ES-I3 (cell line): ENCODE measurements around the gene GNA14.
"Not testable (repeated sequence)": the region's sequence is repeated elsewhere in the genome, so short reads cannot be mapped to it uniquely, and the experiment has no call there.

Experiments used
- H3K36me3 ChIP-seq: 2 replicates; pipeline ENCODE4 v1.6.1; 2013; ENCODE audit warnings: mild to moderate bottlenecking, low read length, control low read depth, moderate library complexity; ENCODE audit not compliant: insufficient read depth
- H3K4me1 ChIP-seq: 2 replicates; pipeline ENCODE4 v1.6.1; 2013; ENCODE audit warnings: mild to moderate bottlenecking, control low read depth, low read length; ENCODE audit not compliant: insufficient read depth
- H3K9ac ChIP-seq: 2 replicates; pipeline ENCODE4 v1.6.1; 2013; ENCODE audit warnings: low read depth, mild to moderate bottlenecking, low read length, moderate library complexity
- H3K9me3 ChIP-seq: 2 replicates; pipeline ENCODE4 v1.6.1; 2013; ENCODE audit warnings: mild to moderate bottlenecking, low read length, moderate library complexity; ENCODE audit not compliant: control insufficient read depth, insufficient read depth

Gene GNA14

DNA sequence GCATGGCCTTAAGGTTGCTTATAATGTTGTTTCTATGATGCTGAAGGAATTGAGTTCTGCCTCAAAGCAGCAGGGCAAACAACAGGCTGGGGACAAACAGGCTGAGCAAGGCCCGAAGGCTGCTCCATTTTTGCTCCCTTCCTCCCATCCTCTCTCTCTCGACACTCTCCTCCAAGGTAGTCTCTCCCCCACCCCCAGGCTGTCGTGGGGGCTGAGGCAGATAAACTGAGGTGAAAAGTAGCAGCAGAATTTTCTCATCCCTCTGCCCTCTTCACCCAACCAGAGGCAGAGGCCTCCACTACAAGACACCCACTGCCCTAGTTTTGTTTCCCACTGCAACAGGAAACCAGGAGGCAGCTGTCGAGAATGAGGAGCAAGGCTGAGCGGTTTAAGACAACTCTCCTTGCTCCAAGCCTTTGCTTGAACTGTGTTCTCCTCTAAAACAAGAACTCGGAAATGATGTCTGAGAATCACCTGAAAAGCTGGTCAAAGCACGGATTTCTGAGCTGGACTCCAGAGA, 13.5 kb upstream of the GNA14 start:
- Histone ChIP-seq H3K36me3 (no peaks in the 10 kb centered on the region), H3K9ac (no peak overlapping the region), H3K4me1 (no peaks in the 10 kb centered on the region), H3K9me3 (no peaks in the 10 kb centered on the region)

DNA sequence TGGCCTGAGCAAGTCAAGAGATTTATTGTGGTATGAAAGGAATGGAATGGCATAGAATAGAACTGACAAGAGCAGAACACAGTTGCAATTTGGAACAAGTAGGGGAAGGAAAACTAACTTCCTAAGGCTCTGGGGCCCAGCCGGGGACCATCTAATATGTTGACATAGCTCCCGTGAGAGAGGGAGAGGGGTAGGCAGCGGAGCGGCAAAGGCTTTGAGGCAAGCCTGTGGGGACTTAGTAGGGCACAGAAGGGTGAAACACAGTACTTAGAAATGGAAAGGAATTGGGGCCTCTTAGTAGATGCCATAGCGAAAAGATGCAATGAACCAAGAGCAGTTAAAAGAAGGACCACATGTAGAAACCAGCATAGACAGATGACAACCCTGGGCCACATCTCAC, 11.8 kb upstream of the GNA14 start:
- Histone ChIP-seq H3K9ac (no peak overlapping the region), H3K36me3 (no peaks in the 10 kb centered on the region), H3K9me3 (no peaks in the 10 kb centered on the region), H3K4me1 (no peaks in the 10 kb centered on the region)

DNA sequence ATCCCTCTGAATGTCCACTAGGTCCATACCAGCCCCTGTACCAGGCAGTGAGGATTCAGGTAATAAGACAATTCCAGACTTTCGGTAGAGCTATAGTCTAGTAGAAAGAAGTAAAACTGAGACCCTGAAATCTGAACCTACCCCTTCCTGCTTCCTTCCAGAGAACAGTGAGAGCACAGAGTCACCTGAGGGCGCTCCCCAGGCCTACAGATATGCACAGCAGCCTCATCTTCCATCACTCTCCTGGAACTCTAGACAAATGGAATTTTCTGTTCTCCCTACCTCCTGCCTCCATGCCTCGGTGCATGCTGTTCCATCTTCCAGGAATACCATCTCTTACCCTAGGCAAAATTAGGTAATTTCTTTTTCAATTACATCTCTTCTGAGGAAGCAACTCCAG, 3.1 kb upstream of the GNA14 start:
- Histone ChIP-seq H3K9ac (no peak overlapping the region), H3K36me3 (no peaks in the 10 kb centered on the region), H3K9me3 (no peaks in the 10 kb centered on the region)

DNA sequence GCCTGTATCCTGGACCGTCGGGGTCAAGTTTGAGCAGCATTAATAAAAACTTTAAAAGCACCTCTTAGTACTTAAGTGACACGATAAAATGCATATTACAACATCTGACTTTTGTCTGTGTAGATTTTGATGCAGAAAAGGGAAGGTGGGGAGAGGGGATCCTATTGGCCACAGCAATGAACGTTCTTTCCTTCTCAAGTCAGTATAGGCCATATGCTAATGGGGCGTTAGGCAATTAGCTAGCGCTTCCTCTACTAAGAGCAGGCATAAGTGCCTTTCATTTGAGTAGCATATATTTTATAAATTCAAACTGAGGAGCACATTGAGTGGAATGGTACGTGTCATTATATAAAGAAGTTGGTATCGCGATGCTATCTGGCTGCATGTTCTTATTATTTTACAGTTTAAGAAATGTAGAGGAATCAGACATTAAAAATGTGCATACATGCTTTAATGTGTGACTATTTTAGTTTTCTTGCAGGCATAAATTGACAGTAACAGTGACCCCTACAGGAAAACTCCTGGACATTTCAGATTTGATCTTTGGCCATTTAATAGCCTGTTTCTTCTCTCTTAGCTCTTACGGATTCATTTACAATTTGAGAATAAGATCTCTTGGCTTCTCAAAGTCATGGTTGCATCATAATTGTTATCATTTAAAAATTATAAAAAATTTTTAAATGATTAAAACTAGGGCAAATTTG, 1.1 kb upstream of the GNA14 start:
- Histone ChIP-seq H3K36me3 (no peaks in the 10 kb centered on the region), H3K4me1 (no peaks in the 10 kb centered on the region; the same call in 1 of the 2 replicates), H3K9ac (peak overlapping the region; percentile 74), H3K9me3 (no peaks in the 10 kb centered on the region)

More for the DNA sequence above, 3.1 kb upstream of the GNA14 start:
- no peaks in the 10 kb centered on the region for H3K4me1 ChIP-seq

DNA sequence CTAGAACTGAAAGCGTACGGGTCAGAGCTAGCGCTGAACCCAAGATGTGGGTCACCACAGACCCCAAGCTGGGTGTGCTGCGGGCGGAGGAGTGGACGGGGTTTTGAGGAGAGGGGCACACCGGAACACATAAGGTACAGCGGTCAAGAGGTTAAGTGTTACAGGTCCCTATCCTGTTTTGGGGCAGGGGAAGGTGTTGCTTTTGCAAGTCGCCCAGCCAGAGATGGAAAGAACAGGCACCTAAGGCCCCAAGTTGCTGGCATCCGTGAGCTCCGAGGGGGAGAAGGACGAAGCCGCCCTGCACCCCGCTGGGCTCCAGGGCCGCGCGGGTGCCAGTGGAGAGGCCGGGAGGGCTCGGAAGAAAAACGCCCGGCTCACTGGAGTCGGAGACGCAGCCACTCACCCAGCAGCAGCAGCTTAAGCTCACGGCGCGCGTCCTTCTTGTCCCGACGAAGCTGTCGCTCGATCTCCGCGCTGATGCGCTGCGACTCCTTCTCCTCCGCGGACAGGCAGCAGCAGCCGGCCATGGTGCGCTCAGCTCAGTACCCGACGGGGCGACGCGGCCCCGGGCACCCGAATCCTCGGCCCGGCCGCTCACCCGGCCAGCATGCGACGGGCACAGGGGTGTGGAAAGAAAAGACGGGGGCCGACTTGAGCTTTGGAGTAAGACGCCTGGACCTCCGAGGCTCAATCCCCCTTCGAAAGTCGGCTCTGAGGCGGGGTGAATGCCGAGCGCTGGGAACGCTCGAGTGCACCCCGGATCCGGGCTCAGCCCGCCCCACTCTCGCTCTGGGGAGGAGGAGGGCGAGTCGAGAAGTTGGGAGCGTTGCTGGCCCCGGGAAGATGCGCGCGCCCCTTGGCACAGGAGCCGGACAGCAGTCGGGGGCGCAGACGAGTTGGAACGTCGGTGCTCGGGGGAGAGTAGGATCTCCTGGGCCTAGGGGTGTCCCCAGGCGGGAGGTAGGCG, 572 bp downstream of the GNA14 start:
- no peaks in the 10 kb centered on the region for H3K36me3 ChIP-seq
- no peaks in the 10 kb centered on the region for H3K9me3 ChIP-seq
- H3K9ac ChIP-seq, result peak overlapping the region; percentile 74
- H3K4me1 ChIP-seq, result no peaks in the 10 kb centered on the region; the same call in 1 of the 2 replicates

DNA sequence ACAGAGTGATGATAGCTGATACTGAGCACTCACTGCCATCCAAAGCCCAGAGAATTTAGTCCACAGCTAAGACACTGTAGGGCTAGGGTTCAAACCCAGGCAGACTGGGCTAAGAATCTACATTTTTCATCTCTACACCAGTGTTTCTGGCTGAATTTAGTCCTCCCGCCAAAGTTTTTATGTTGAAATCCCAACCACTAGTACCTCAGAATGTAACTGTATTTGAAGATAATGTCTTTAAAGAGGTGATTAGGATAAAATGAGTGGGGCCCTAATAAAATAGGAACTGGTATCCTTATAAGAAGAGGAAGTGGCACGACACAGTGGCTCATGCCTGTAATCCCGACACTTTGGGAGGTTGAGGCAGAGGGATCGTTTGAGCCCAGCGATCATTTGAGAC, 4.3 kb downstream of the GNA14 start:
- H3K9me3 ChIP-seq, result no peaks in the 10 kb centered on the region
- H3K4me1 ChIP-seq, result peaks cover 7% of the 10 kb centered on the region; the same call in 1 of the 2 replicates
- H3K36me3 ChIP-seq, result no peaks in the 10 kb centered on the region
- H3K9ac ChIP-seq, result no peak overlapping the region

DNA sequence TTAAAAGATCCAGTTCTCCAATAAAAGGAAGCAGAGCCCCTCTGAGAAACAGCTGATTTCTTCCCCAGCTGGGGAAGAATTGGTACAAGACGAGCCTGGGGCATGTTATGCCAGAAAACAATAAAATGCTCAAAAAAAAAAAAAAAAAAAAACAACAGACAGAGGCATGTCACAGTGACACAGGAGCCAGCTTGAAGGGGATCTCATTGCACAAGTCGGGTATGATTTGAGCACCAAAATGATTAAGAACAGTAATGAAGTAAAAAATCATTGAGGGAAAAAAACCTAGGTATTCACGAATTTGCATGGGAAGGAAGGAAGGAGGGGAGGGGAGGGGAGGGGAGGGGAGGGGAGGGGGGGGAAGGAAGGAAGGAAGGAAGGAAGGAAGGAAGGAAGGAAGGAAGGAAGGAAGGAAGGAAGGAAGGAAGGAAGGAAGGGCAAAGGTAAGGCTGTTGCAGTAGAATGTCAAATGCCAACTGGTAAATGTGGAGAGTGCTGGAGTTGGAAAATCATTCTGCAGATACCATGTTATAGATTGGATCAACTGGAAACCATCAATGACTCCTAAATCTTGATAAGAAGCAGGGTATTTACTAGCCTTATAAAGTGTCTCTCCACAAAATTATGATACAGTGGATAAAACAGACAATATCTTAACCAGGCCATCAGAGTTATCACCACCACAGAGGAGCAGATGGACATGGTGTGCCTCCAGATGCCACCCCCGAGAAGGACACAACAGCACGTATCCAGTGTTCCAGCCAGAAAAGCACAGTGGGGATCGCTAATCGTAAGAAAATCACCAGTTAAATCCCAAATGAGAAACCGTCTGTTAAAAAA, 7.2 kb downstream of the GNA14 start:
- Histone ChIP-seq H3K9ac (no peak overlapping the region), H3K4me1 (peaks cover 7% of the 10 kb centered on the region; the same call in 1 of the 2 replicates), H3K36me3 (no peaks in the 10 kb centered on the region), H3K9me3 (no peaks in the 10 kb centered on the region)

DNA sequence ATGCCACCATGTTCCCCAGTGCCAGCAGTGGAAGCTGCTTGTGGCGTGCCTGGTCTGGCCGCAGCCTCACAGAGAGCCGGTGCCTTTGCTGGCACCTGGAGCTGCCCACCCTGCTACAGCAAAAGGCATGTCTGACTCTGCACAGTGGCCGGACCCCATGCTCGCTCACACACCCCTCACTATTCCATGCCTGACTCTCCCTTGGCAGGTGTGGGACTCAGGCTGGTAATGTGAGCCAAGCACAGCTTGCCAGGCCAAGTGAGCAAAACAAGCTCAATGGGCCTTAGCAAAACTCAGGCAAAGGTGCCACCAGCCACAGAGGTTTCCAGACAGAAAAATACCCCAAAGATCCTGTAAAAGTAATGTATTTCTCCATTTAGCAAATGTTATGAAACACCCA, 15.5 kb downstream of the GNA14 start:
- no peak overlapping the region for H3K9ac ChIP-seq
- no peaks in the 10 kb centered on the region for H3K4me1 ChIP-seq
- H3K9me3 ChIP-seq, result no peaks in the 10 kb centered on the region
- no peaks in the 10 kb centered on the region for H3K36me3 ChIP-seq

DNA sequence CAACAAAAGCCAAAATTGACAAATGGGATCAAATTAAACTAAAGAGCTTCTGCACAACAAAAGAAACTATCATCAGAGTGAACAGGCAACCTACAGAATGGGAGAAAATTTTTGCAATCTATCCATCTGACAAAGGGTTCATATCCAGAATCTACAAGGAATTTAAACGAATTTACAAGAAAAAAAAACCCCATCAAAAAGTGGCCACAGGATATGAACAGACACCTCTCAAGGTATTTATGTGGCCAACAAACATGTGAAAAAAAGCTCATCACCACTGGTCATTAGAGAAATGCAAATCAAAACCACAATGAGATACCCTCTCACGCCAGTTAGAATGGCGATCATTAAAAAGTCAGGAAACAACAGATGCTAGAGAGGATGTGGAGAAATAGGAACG, 19.3 kb downstream of the GNA14 start:
- H3K36me3 ChIP-seq, H3K9ac ChIP-seq: not testable (repeated sequence)

DNA sequence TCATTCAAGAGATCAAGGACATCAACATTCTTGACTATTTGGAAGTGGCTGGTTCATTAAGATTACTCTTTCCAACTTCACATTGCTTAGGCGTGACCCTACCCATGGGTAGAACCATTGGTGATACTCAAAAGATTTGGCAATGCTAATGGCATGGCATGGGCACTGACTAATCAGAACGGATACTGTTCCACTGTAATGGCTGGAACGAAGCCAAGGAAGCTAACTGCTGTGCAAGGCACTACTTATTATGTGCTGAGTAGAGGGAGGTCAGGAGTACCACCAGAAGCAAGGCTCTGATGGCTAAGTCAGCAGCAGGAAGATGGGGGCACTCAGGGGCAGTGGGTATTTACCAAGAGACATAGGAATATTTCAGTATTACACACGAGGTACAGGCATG, 31.9 kb downstream of the GNA14 start:
- H3K36me3 ChIP-seq, result no peaks in the 10 kb centered on the region
- H3K9me3 ChIP-seq, result no peaks in the 10 kb centered on the region
- no peak overlapping the region for H3K9ac ChIP-seq
- no peaks in the 10 kb centered on the region for H3K4me1 ChIP-seq

More for the DNA sequence above, 19.3 kb downstream of the GNA14 start:
- H3K4me1 ChIP-seq, H3K9me3 ChIP-seq: not testable (repeated sequence)

DNA sequence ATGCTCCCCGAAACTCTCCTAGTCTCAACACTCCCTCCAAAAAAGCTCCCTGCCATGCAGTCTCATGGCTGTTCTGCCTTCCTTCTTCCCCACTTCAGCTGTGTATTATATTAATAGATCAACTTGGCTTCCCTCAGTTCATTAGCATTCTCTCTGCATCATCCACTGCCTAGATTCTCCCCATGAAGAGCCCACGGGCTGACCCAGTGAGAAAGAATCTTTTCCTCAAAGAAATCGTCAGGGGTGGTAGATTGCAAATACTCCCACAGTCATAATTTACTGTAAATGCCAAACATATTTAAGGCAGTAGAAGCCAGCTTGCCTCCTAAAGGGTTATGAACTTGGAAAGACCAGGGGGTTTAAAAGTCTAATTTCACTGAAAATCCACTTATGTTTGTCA, 33.5 kb downstream of the GNA14 start:
- no peak overlapping the region for H3K9ac ChIP-seq
- no peaks in the 10 kb centered on the region for H3K36me3 ChIP-seq
- no peaks in the 10 kb centered on the region for H3K4me1 ChIP-seq
- H3K9me3 ChIP-seq, result no peaks in the 10 kb centered on the region; the same call in 1 of the 2 replicates

DNA sequence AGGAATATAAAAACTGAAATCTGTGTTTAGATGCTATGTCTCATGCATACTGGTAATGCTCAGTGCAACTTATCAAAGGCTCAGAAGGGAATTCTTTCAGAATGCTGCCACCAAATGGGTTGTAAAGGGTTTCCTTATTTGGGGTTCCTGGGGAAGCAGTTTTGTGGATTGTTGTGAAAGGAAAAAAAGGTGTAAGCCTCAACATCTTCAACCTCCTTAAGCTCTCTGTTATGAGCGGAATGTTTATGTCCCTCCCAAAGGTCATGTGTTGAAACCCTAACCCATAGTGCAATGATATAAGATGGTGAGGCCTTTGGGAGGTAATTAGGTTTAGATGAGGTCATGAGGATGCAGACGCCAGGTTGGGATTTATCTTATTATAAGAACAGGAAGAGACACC, 41.6 kb downstream of the GNA14 start:
- H3K9me3 ChIP-seq, result no peaks in the 10 kb centered on the region; the same call in 1 of the 2 replicates
- H3K4me1 ChIP-seq, result peaks cover 42% of the 10 kb centered on the region

DNA sequence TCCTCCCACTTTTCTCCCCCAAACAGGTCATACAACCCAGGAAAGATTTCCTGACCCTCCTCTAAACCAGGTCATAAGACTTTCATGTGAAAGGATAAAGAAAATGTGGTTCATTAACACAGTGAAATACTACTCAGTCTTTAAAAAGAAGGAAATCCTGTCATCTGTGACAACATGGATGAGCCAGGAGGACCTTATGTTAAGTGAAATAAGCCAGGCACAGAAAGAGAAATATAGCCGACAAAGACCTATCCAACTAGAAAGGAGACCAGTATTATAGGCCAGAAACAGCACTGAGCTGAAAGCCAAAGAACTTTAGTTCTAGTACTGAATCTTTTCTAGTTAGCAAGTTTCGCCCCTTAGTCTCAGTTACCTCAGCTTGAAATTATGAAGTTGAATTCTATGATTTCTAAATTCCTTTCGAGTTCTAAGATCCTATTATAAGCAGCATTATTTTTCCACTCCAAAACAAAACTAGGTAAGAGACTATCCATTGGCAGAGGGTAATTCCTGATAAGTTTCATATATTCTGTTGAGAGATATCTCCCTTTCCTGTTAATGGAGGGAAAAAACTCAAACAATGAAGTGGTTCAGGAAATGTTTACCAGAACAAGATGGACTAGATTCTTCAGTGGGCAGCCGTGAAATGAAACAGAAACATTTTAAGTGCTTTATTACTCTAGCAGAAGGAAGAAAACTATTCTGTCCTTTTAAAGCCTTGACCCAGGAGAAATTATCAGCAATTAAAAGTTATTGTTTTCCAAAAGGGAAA, 42.5 kb downstream of the GNA14 start:
- Histone ChIP-seq H3K4me1 (peaks cover 47% of the 10 kb centered on the region), H3K9me3 (no peaks in the 10 kb centered on the region), H3K9ac (no peak overlapping the region), H3K36me3 (no peaks in the 10 kb centered on the region)

More for the DNA sequence above, 41.6 kb downstream of the GNA14 start:
- no peaks in the 10 kb centered on the region for H3K36me3 ChIP-seq
- no peak overlapping the region for H3K9ac ChIP-seq
